ENCODE results near the gene EFNA5.
"Not testable (repeated sequence)": the region's sequence is repeated elsewhere in the genome, so short reads cannot be mapped to it uniquely, and the experiment has no call there.

The EFNA5 gene

GRCh38 chr5:107377277-107377609 lies 293.5 kb downstream of the EFNA5 start:
- DNase-seq (ENCODE audit: low read depth in 1 of 2, low spot score in 1 of 2) = no peak

GRCh38 chr5:107376546-107377276 lies 294.0 kb downstream of the EFNA5 start:
- DNase-seq (ENCODE audit: low read depth in 1 of 2, low spot score in 1 of 2) = no peak

- no peak for DNase-seq (ENCODE audit: low read depth in 1 of 2, low spot score in 1 of 2)
Measured at GRCh38 chr5:107373549-107374263, 297.0 kb downstream of the EFNA5 start.

- DNase-seq (ENCODE audit: low read depth in 1 of 2, low spot score in 1 of 2) = no peak
Measured at GRCh38 chr5:107372723-107373450, 297.9 kb downstream of the EFNA5 start.

GRCh38 chr5:107370396-107370968 lies 300.3 kb downstream of the EFNA5 start:
- no peak for DNase-seq (ENCODE audit: low read depth in 1 of 2, low spot score in 1 of 2)

DNA sequence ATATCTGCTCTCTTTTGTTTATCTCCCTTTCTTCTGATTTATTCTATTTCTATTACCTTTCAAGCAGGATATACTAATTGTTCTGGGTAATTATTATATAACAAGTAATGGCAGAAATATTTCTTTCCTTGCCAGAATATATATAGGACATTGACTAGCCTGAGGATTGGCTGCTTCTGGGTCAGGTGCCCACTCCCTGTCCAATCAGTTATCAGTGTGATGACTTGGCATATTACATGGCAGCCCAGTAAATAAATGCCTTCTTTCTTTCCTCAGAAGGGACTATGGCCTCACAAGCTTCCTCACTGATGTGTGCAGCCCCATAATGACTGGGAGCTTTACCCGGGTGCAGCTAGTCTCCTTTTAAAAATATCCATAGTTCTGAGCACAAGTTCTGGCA lies 301.1 kb downstream of the EFNA5 start:
- no peak for DNase-seq (ENCODE audit: low read depth in 1 of 2, low spot score in 1 of 2)

GRCh38 chr5:107368615-107369014 lies 302.1 kb downstream of the EFNA5 start:
- no peak for DNase-seq (ENCODE audit: low read depth in 1 of 2, low spot score in 1 of 2)

DNA sequence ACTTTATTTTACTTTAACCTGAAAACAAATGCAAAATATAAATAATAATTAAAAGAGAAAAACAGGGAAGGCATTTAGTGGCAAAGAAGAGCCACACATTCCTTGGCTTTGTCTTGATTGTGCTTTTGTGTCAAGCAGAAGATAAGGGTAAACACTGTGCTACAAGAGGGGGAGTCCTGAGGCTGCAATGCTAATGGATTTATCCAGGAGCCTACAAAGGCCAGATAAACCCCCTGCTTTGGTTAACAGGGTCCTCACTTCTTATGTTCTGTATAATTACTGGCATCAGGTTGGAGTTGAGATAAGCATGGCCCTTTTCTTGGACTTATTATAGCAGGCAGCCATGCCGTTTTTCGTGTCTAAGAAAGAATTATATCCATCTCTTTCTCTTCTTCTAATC lies 302.8 kb downstream of the EFNA5 start:
- no peak for DNase-seq (ENCODE audit: low read depth in 1 of 2, low spot score in 1 of 2)

GRCh38 chr5:107367480-107367879 lies 303.3 kb downstream of the EFNA5 start:
- DNase-seq (ENCODE audit: low read depth in 1 of 2, low spot score in 1 of 2) = no peak

- no peak for DNase-seq (ENCODE audit: low read depth in 1 of 2, low spot score in 1 of 2)
Measured at GRCh38 chr5:107365320-107366109, 305.2 kb downstream of the EFNA5 start.

DNA sequence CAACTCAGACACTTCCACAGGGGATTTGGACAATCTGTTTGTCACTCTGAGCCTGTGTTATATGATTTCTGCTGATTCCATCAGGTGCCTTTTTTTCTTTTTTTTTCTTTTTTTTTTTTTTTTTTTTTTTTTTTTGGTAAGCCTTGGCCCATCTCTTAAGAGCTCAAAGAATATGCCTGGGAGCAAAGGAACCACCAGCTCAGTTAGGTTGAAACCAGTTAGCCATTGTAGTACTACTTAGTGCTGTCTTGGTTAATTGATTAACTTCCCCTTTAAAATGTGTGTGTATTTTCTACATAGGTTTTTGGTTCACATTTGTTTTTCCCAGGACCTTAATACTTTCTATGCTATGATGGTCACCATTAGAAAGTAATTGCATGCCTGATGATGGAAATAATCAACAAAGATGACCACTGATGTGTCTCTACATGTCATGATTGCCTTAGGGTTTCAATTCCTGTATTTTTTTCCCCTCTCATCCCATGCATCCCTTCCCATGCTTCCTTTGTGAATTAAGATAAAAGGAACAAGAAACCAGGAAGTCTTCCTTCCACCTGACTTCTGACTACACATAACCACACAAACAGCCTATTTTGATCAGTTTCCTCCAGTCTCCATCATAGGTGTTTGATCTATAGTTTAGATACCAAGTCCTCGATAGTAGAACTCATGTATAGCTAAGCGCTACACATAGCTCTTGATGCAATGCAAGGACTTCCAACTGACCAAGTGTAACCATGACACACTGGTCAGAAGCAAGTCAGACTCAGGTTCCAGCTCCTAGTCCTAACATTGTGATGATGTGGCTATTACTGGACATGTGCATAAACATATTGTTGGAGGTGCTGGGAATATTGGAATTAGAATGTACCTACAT lies 306.1 kb downstream of the EFNA5 start:
- DNase-seq (ENCODE audit: low read depth in 1 of 2, low spot score in 1 of 2) = no peak

GRCh38 chr5:107363768-107364167 lies 307.0 kb downstream of the EFNA5 start:
- DNase-seq (ENCODE audit: low read depth in 1 of 2, low spot score in 1 of 2) = no peak

DNA sequence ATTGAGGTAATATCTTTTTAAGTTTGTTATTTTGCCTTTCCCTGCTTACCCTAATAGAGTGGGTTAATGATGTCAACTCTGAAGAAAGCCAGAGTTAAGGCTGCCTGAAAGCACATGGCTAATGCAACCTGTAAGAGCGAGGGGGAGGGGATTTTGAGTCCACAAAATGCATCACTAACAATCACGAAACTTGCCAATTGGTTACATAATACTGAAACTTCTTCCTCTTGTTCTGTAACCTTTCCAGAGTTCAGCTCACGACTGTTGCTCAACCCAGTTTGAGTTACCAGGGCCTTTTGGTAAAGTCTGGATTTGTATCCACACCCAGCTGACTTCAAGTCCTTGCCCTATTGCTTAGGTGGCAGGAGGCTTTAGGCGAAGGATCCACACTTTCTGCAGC lies 308.8 kb downstream of the EFNA5 start:
- DNase-seq (ENCODE audit: low read depth in 1 of 2, low spot score in 1 of 2) = no peak

DNA sequence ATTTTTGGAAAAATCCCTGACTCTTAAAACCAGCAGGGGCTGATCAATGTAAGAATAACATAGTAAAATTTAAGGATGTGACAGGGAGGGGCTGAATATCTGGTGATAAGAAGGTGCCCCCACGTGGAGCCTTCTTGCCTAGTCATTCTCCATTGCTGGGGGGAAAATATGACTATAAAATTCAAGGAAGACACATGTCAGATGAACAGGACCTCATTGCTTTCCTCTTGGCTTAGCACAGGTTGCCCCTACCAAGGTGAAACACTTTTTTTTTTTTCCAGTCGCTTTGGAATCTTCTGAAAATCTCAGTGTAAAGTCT lies 310.9 kb downstream of the EFNA5 start:
- no peak for DNase-seq (ENCODE audit: low read depth in 1 of 2, low spot score in 1 of 2)

- no peak for DNase-seq (ENCODE audit: low read depth in 1 of 2, low spot score in 1 of 2)
Measured at GRCh38 chr5:107359033-107359915, 311.5 kb downstream of the EFNA5 start.

DNA sequence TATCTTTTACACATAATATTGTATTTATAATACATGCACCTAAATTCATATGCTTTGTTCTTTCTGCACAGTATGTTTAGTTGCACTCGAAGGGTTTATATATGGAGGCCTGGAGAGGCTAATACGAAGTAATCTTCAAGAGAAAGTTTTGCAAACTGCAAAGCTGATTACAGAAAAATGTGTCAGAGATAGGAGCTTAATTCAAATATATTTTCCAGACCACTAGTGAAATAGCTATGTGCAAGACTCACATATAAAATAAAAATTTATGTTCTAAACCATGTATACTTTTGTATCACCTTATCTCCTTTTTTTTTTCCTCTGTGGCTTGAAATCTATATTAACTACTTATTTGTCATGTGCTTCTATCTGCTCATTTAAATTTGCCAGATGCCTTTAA lies 313.8 kb downstream of the EFNA5 start:
- no peak for DNase-seq (ENCODE audit: low read depth in 1 of 2, low spot score in 1 of 2)

DNA sequence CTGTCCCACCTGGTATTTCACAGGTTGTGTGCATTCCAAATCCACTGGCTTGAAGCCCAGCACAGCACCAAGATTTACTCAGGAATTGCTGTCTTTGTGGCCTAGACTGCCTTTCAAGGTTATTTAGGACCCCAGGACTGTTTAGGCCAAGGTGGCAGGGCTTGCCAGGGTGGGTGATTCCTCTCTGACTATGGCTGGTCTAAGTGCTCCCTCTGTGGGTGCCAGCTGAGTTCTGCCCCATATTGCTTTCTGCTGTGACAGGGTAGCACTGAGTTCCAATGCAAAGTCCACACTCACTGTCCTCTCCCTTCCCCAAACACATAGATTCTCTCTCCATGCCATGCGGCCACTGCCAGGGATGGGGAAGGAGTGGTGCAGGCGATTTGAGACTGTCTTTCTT lies 318.2 kb downstream of the EFNA5 start:
- no peak for DNase-seq (ENCODE audit: low read depth in 1 of 2, low spot score in 1 of 2)

GRCh38 chr5:107346580-107346979 lies 324.2 kb downstream of the EFNA5 start:
- DNase-seq (ENCODE audit: low read depth in 1 of 2, low spot score in 1 of 2) = not testable (repeated sequence)

DNA sequence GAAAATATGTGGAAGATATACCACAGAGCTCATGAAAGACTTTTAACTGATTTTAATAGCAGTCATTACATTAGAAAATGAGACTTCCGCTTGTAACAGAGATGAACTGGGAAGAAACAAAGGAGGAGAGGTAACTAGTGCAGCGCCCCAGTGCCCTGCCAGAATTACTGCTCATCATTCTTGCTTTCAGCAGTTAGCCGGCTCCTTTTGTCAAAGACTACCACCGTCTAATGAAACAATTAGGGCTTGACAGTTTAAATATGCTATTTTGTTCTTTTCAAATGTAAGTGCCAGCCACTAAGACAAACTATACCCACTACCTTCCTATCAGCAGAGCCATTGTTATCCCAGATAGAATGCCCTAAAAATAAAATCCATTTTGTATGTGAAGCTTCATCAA lies 328.4 kb downstream of the EFNA5 start:
- DNase-seq (ENCODE audit: low read depth in 1 of 2, low spot score in 1 of 2) = no peak
